ENCODE results near the gene PROX2.

DNA sequence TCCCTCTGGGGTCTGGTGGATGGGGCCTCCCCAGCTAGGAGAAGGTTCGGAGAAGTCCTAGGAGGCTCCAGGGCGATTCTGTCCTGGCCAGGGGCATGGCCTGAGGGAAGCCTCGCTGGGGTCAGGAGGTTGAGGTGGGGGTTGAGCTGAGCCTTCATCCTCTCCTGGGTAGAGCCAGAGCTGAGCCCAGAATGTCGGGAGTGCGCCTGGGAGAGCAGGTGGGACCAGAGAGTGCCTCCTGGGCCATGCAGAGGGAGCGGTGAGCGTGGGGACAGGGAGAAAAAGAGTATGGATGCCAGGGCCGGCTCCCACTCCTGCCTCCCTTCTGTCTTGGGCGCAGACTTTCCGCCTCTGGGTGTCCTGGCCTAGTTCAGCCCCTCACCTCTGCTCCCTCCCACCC, 34.0 kb upstream of the PROX2 start:
- TF ChIP-seq CTCF (IDR thresholded peaks at IDR 0.05) (no peak), POLR2A (IDR thresholded peaks at IDR 0.05) (no peak)

All from lower leg skin (tissue), 3 donors.